IPS-18a (cell line): ENCODE results near the gene KLRF1.

Experiments used
- H3K27ac ChIP-seq: one replicate; pipeline ENCODE4 v1.5.1; 2013; ENCODE audit warnings: low read length
- H3K27me3 ChIP-seq: one replicate; pipeline ENCODE4 v1.6.1; 2013; ENCODE audit warnings: mild to moderate bottlenecking, low read length; ENCODE audit not compliant: control insufficient read depth, insufficient read depth
- H3K36me3 ChIP-seq: one replicate; pipeline ENCODE4 v1.6.1; 2013; ENCODE audit warnings: low read depth, low read length; ENCODE audit not compliant: control insufficient read depth
- H3K4me1 ChIP-seq: one replicate; pipeline ENCODE4 v1.6.1; 2013; ENCODE audit warnings: low read depth, low read length; ENCODE audit not compliant: control insufficient read depth
- H3K4me3 ChIP-seq: one replicate; pipeline ENCODE4 v1.5.1; 2013; ENCODE audit warnings: low read length
- H3K9ac ChIP-seq: one replicate; pipeline ENCODE4 v1.6.1; 2013; ENCODE audit warnings: mild to moderate bottlenecking, low read length, moderate library complexity
- H3K9me3 ChIP-seq: one replicate; pipeline ENCODE4 v1.6.1; 2013; ENCODE audit warnings: low read depth, low read length; ENCODE audit not compliant: control insufficient read depth

KLRF1 gene

DNA sequence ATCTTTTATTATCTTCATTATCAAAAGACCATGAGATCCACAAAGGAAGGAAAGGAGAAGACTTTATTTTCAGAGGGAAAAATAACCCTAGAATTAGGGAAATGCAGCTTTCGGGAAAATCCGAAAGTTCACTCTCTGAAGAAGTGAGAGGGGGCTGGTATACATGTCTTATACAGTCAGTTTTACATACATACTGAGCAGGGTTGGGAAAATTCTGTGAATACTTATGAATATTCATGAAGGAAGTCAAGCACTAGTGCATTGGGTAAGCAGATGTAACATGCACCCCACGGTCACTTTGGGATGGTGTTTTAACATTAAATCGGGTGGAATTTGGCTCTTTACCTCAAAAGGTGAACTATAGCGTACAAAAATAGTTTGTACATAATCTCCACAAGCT, 15.7 kb upstream of the KLRF1 start:
- Histone ChIP-seq H3K4me3 (no peak overlapping the region), H3K4me1 (peaks cover 4% of the 10 kb centered on the region), H3K27ac (no peak overlapping the region), H3K9ac (no peak overlapping the region), H3K27me3 (no peaks in the 10 kb centered on the region), H3K36me3 (no peaks in the 10 kb centered on the region), H3K9me3 (no peaks in the 10 kb centered on the region)

DNA sequence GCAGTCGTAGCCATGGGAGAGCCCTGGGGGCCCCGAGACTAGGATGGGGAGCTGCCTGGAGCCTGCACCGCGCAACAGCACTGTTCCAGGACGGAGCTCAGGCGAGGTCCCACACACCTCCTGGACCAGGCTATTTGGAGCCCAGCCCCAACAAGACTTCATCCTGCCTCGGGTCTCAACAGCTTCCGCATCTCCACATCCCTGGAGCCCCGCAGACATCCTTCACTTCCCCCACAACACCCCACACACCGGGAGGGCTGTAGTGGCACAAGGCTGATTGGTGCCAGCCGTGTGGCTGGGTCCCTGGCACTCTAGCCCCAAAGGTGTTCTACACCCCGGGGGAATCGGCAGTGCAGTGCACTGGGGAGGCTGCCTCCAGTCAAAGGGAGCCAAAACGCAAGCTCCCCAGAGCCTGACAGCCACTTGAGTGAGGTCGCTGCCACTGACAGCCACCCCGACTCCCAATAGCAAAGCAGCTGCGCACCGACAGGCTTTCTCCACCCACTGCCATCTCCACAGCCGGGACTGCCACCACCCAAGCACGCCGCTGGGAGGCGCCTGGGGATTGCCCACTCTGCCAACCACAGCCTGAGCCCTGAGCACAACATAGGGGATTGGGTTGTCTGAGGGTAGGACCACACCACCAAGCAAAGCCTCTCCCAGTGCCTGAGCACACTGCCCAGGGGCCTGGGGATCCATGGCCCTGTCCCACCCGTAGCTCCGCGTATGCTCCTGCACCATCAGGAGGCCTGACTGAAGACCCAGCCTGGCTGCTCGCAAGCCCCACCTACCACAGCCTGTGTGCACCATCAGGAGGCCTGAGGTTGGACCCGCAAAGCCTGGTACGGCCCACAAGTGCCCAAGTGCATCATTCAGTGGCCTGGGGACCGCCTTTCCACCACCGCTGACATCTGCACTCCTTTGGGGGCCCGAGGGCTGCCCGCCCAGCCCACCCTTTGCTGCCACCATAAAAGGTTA, 13.2 kb upstream of the KLRF1 start:
- H3K9ac ChIP-seq, result no peak overlapping the region
- H3K4me3 ChIP-seq, result peak overlapping the region; percentile 51
- no peak overlapping the region for H3K27ac ChIP-seq
- H3K4me1 ChIP-seq, result peaks cover 4% of the 10 kb centered on the region
- no peaks in the 10 kb centered on the region for H3K27me3 ChIP-seq
- no peaks in the 10 kb centered on the region for H3K9me3 ChIP-seq
- no peaks in the 10 kb centered on the region for H3K36me3 ChIP-seq

DNA sequence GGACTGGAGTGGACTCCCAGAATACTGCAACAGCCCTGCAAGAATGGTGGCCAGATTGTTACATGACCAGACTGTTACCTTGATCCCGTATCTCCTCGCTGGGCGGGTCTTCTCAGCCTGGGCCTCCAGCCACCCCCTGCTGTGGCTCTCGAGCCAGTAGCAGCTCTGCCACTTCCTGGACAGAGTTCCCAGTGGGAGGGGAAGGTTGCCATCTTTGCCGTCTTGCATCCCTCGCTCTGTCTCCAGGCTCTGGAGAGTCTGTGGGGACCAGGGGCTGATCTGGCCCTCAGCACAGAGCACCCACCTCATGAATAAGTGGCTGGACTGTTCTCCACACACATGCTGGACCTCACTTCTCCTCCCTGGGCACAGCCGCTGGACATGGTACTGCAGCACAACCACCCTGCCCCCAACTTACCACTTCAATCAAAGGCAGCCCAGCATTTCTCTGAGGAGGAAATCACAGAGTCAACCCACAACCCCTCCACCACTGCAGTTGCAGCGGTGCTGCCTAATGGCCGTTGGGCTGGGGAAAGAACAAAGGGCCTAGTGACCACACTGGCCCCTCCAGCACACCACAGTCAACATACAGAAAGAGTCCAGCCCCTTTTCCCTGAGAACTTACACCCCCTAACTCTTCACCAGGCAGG, 6.9 kb upstream of the KLRF1 start:
- H3K27me3 ChIP-seq, result no peaks in the 10 kb centered on the region
- H3K4me1 ChIP-seq, result no peaks in the 10 kb centered on the region
- H3K9ac ChIP-seq, result no peak overlapping the region
- no peak overlapping the region for H3K4me3 ChIP-seq
- no peak overlapping the region for H3K27ac ChIP-seq
- H3K36me3 ChIP-seq, result no peaks in the 10 kb centered on the region
- H3K9me3 ChIP-seq, result no peaks in the 10 kb centered on the region

DNA sequence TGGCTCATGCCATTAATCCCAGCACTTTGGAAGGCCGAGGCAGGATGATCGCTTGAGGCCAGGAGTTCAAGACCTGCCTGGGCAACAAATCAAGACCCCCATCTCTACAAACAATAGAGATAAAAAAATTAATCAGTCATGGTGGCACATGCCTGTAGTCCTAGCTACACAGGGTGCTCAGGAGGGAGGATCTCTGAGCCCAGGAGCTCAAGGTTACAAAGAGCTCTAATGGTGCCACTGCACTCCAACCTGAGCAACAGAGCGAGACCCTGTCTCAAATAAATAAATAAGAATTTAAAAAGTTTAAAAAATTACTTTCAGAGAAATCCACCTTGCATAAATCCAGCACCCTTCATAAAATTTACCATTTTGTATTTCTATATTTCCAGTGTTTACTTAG, 2.2 kb downstream of the KLRF1 start:
- Histone ChIP-seq H3K9ac (no peak overlapping the region), H3K4me3 (no peak overlapping the region), H3K4me1 (no peaks in the 10 kb centered on the region)

DNA sequence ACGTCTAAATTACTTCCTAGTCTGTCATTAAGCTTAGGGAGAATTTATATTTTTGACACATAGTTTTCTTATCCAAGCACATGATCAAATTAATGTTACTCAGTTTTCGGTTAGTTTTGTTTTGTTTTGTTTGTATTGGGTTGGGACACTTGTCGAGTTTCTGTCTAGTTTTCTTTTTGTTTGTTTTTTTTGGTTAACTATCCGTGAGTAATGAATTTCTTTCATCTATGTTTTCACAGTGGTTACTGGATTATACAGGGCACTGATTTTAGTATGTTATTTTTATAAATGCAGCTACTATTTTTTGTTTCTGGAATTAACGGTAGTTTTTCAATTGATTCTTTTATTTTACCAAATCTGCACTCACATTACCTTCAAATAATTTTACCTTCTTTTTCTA, 2.7 kb downstream of the KLRF1 start:
- Histone ChIP-seq H3K27me3 (no peaks in the 10 kb centered on the region), H3K27ac (no peak overlapping the region), H3K36me3 (no peaks in the 10 kb centered on the region), H3K9me3 (no peaks in the 10 kb centered on the region), H3K9ac (no peak overlapping the region), H3K4me3 (no peak overlapping the region), H3K4me1 (no peaks in the 10 kb centered on the region)

More for the DNA sequence above, 2.2 kb downstream of the KLRF1 start:
- Histone ChIP-seq H3K36me3 (no peaks in the 10 kb centered on the region), H3K9me3 (no peaks in the 10 kb centered on the region), H3K27me3 (no peaks in the 10 kb centered on the region), H3K27ac (no peak overlapping the region)

DNA sequence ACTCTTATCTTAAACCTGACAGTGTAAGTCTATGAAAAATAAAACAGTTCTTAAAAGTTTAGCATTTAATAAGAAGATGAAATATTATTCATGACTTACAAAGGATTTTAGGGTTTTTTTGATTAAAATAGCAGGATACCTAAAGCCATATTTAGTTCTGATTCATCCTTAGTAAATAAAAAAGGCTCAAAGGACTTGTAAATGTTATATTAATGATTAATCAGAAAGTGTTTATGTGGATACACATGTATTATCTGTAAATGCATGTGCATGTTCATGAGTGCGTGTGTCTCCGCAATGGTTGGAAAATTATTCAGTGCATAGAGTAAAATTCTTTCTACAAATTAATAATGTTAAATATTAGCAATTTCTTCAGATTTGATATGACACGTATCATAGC, 4.4 kb downstream of the KLRF1 start:
- no peaks in the 10 kb centered on the region for H3K36me3 ChIP-seq
- no peaks in the 10 kb centered on the region for H3K4me1 ChIP-seq
- H3K9me3 ChIP-seq, result no peaks in the 10 kb centered on the region
- H3K27ac ChIP-seq, result no peak overlapping the region
- H3K4me3 ChIP-seq, result no peak overlapping the region
- H3K9ac ChIP-seq, result no peak overlapping the region
- H3K27me3 ChIP-seq, result no peaks in the 10 kb centered on the region

DNA sequence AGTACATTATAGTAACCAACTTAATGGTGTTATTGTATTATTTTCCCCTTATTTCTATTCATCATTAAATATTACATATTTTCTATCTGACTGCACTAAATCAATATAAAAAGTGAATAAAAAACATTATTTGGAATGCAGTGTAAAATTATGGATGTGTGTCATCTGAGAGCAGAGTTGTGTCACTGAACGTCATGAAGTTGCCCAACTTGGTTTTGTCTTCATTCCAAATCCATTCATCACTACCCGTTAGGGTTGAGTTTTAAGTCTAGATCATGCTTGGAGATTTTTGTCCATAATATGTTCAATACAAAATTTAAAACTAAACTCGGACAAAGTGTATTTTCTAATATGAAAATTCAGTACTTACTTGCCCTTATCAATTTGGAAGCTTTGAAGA, 16.1 kb downstream of the KLRF1 start:
- no peak overlapping the region for H3K4me3 ChIP-seq
- no peak overlapping the region for H3K27ac ChIP-seq
- no peaks in the 10 kb centered on the region for H3K36me3 ChIP-seq
- no peaks in the 10 kb centered on the region for H3K4me1 ChIP-seq
- H3K9me3 ChIP-seq, result no peaks in the 10 kb centered on the region
- H3K27me3 ChIP-seq, result no peaks in the 10 kb centered on the region
- H3K9ac ChIP-seq, result no peak overlapping the region

DNA sequence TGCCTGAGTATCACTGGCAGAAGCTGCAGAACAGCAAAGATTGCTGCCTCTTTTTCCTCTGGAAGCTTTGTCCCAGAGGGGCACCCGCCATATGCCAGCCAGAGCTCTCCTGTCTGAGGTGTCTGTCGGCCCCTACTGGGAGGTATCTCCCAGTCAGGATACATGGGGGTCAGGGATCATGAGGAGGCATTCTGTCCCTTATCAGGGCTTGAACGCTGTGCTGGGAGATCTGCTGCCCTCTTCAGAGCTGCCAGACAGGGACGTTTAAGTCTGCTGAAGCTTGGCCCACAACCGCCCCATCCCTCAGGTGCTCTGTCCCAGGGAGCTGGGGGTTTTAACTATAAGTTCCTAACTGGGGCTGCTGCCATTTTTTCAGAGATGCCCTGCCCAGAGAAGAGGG, 21.6 kb downstream of the KLRF1 start:
- Histone ChIP-seq H3K9ac (no peak overlapping the region), H3K4me3 (no peak overlapping the region), H3K27me3 (no peaks in the 10 kb centered on the region), H3K4me1 (no peaks in the 10 kb centered on the region), H3K36me3 (no peaks in the 10 kb centered on the region), H3K27ac (no peak overlapping the region), H3K9me3 (no peaks in the 10 kb centered on the region)

DNA sequence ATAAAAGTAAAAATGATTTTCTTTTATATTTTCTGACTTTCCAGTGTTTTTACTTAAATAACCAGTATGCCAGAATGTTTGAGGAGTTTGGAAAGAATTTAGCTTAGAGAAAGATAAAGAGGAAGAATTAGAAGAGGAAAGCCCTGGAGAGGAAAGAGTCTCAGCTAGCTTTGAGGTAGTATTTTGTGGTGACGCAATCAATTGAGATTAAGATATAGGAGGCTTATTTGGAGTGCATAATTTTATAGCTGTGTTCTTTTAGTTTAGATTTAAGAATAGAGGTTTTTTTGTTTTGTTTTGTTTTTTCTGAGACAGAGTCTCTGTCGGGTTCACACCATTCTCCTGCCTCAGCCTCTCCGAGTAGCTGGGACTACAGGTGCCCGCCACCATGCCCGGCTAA, 23.8 kb downstream of the KLRF1 start:
- no peak overlapping the region for H3K4me3 ChIP-seq
- no peaks in the 10 kb centered on the region for H3K27me3 ChIP-seq
- H3K27ac ChIP-seq, result no peak overlapping the region
- no peaks in the 10 kb centered on the region for H3K9me3 ChIP-seq
- H3K9ac ChIP-seq, result no peak overlapping the region
- H3K4me1 ChIP-seq, result no peaks in the 10 kb centered on the region
- H3K36me3 ChIP-seq, result no peaks in the 10 kb centered on the region

DNA sequence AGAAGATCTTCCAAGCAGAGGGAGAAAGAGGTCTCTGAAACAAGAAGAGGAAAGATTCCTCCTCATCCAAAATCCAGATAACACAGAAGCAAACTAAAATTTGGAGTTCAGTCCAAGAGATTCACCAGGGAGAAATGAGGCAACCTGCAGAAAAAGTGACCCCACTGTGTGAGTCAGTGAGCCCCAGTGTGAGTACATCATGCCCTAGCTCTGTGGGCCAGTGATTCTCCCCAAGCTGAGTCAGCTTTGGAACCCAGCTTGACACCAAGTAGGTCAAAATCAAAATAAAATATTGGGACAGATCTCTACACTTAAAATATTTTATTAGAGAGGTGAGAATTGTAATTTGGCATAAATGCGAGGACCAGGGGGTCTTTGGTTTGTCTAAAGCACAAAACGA, 24.6 kb downstream of the KLRF1 start:
- no peaks in the 10 kb centered on the region for H3K4me1 ChIP-seq
- H3K9me3 ChIP-seq, result no peaks in the 10 kb centered on the region
- no peaks in the 10 kb centered on the region for H3K27me3 ChIP-seq
- H3K27ac ChIP-seq, result no peak overlapping the region
- no peaks in the 10 kb centered on the region for H3K36me3 ChIP-seq
- no peak overlapping the region for H3K4me3 ChIP-seq
- no peak overlapping the region for H3K9ac ChIP-seq

DNA sequence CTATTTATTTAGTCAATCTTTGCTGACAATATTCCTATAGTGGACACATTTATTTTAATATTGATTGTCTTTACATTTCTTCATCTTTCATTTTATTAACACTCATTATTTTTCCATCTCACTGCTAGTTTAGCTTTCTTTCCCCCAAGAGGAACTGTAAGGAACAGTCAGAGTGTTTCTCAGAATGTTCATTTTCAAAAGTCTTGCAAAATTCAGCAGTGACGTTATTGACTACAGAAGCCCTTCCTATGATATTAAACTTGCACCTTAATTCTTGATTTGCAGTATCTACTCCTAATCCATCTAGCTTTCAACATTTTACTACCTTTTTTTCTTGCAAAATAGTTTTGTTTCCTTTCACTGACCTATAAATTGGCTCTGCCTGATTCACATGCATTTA, 28.9 kb downstream of the KLRF1 start:
- no peak overlapping the region for H3K27ac ChIP-seq
- H3K36me3 ChIP-seq, result no peaks in the 10 kb centered on the region
- H3K4me1 ChIP-seq, result no peaks in the 10 kb centered on the region
- H3K4me3 ChIP-seq, result no peak overlapping the region
- H3K9me3 ChIP-seq, result no peaks in the 10 kb centered on the region
- no peaks in the 10 kb centered on the region for H3K27me3 ChIP-seq
- H3K9ac ChIP-seq, result no peak overlapping the region

DNA sequence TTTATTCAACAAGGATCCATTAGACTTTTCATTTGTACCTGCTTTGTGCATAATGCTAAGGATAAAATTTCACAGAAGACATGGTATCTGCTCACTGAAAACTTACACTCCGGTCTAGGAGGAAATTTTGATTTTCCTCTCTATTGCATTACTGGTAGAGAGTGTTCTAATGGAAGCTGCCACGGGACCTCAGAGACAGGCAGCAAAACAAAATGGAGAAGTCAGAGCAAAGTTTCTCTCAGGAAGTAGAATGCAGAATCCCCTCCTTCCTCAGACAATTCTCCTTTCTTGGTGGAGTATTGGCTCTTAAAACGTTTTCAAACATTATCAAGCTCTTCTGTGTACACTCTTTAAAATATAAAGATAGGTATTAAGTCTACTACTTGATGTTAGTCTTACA, 29.6 kb downstream of the KLRF1 start:
- no peaks in the 10 kb centered on the region for H3K4me1 ChIP-seq
- H3K9me3 ChIP-seq, result no peaks in the 10 kb centered on the region
- H3K9ac ChIP-seq, result no peak overlapping the region
- H3K27me3 ChIP-seq, result no peaks in the 10 kb centered on the region
- no peak overlapping the region for H3K4me3 ChIP-seq
- H3K36me3 ChIP-seq, result no peaks in the 10 kb centered on the region
- no peak overlapping the region for H3K27ac ChIP-seq
